ENCODE measurements around the gene DRG2.

DNA sequence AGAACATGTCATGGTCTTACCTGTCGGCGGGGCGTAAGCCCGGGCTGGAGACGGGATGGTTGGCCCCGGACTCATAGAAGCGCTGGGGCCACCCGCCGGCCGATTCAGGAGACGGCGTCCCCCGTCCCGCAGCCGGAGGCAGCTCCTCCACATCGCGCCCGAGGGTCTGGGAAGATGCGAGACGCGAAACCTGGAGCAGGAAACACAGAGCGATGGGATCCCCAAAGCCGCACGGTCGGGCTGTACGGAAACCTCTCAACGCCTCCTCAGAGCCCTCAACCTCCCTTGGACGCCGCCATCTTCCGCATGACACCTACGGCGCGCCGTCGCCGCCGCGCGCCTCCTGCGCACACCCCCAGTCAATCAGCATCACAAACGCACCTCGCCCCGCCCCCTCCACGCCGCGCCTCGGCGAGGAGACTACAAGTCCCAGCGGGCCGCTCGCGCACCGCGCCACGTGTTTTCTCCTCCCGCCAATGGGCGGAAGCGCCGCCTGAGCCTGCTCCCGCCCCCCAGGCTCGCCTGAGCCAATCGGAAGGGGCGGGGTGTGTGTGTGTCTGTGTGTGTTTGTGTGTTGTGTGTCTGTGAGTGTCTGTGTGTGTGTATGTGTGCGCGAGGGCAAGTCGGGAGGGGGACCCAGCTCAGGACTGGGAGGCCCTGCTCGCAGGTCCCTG lies 48.8 kb upstream of the DRG2 start, which contains the start of the genes ATPAF2 and GID4:
- TF ChIP-seq, protein P1, sequence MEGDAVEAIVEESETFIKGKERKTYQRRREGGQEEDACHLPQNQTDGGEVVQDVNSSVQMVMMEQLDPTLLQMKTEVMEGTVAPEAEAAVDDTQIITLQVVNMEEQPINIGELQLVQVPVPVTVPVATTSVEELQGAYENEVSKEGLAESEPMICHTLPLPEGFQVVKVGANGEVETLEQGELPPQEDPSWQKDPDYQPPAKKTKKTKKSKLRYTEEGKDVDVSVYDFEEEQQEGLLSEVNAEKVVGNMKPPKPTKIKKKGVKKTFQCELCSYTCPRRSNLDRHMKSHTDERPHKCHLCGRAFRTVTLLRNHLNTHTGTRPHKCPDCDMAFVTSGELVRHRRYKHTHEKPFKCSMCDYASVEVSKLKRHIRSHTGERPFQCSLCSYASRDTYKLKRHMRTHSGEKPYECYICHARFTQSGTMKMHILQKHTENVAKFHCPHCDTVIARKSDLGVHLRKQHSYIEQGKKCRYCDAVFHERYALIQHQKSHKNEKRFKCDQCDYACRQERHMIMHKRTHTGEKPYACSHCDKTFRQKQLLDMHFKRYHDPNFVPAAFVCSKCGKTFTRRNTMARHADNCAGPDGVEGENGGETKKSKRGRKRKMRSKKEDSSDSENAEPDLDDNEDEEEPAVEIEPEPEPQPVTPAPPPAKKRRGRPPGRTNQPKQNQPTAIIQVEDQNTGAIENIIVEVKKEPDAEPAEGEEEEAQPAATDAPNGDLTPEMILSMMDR (IDR thresholded peaks at IDR 0.05) = peak in 1 of 3 donors; percentile 24
- TF ChIP-seq POLR2A (IDR thresholded peaks at IDR 0.05) = peak; percentile 18
- no peak for TF ChIP-seq EP300 (IDR thresholded peaks at IDR 0.05)
